A673 (cell line): ENCODE measurements around the gene XIRP1.

Experiments
- EZH2 ChIP-seq: fragments of 200-600 bp; sonication (generic); IDR thresholded peaks from 2 replicates; pipeline ENCODE4 v1.6.1; 2017; ENCODE audit warnings: borderline replicate concordance, low read depth, mild to moderate bottlenecking, mixed read lengths, antibody characterized with exemption, low read length; ENCODE audit not compliant: poor library complexity, severe bottlenecking
- TF ChIP-seq, protein P1 (sequence below): fragments of 300-800, 200-600 bp; sonication (generic); conservative IDR thresholded peaks from 2 replicates; pipeline ENCODE4 v1.5.1; 2017; ENCODE audit warnings: low read depth, mild to moderate bottlenecking, antibody characterized with exemption, low read length, moderate library complexity, mixed read lengths

DNA sequence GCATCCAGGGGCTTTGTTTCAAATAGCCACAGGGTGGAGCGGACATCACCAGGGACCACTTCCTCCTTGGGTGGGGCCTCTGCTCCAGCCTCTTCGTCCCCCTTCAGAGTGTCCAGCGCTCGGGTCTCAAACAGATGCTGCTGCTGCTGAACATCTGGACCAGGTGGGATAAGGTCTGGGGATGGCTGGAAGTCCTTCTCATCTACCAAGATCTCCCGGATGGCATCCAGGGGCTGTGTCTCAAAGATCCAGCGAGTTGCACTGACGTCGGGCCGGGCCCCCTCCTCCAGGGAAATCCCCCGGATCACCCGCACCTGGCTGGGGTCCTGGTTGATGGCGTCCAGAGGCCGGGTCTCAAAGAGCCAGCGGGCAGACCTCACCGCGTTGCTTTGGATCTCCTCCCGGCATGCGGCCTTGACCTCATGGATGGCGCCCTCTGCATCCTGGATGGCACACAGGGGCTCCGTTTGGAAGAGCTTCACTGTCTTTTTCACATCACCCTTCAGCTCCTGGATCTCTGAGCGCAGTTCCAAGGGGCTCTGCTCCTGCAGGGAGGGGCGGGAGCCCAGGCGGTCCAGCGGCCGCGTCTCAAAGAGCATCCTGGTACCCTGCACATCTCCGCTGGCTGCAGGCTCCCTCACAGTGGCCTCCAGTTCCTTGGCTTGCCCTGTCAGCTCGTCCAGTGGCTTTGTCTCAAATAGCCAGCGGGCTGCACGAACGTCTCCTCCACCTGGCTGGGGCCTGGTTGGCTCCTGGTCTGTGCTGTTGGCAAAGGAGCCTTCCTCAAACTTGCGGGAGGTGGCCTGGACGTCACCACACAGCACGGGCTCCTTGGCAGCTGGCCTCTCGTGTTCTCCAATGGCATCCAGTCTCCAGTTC, 3.9 kb downstream of the XIRP1 start:
- TF ChIP-seq, protein P1, sequence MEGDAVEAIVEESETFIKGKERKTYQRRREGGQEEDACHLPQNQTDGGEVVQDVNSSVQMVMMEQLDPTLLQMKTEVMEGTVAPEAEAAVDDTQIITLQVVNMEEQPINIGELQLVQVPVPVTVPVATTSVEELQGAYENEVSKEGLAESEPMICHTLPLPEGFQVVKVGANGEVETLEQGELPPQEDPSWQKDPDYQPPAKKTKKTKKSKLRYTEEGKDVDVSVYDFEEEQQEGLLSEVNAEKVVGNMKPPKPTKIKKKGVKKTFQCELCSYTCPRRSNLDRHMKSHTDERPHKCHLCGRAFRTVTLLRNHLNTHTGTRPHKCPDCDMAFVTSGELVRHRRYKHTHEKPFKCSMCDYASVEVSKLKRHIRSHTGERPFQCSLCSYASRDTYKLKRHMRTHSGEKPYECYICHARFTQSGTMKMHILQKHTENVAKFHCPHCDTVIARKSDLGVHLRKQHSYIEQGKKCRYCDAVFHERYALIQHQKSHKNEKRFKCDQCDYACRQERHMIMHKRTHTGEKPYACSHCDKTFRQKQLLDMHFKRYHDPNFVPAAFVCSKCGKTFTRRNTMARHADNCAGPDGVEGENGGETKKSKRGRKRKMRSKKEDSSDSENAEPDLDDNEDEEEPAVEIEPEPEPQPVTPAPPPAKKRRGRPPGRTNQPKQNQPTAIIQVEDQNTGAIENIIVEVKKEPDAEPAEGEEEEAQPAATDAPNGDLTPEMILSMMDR, result no peak
- TF ChIP-seq EZH2, result no peak
